LNCaP clone FGC (cell line): Measurements from ENCODE around the gene CLEC3B.

ENCODE experiments used
- DNase-seq: peaks from one replicate; pipeline ENCODE4 v3.0.0-alpha.2; 2011; ENCODE audit warnings: low read depth
- H3K4me3 ChIP-seq: 2 replicates; pipeline ENCODE4 v1.5.1; 2011; ENCODE audit warnings: mild to moderate bottlenecking, low read depth, low read length, control low read depth
- TF ChIP-seq, protein P1 (sequence below): IDR thresholded peaks from 2 replicates; pipeline ENCODE4 v1.5.1; 2012; ENCODE audit warnings: mild to moderate bottlenecking; ENCODE audit not compliant: control insufficient read depth, insufficient read depth; ENCODE audit errors: extremely low read depth

CLEC3B gene

GRCh38 chr3:45033791-45034190 lies 7.7 kb downstream of the CLEC3B start:
- TF ChIP-seq, protein P1, sequence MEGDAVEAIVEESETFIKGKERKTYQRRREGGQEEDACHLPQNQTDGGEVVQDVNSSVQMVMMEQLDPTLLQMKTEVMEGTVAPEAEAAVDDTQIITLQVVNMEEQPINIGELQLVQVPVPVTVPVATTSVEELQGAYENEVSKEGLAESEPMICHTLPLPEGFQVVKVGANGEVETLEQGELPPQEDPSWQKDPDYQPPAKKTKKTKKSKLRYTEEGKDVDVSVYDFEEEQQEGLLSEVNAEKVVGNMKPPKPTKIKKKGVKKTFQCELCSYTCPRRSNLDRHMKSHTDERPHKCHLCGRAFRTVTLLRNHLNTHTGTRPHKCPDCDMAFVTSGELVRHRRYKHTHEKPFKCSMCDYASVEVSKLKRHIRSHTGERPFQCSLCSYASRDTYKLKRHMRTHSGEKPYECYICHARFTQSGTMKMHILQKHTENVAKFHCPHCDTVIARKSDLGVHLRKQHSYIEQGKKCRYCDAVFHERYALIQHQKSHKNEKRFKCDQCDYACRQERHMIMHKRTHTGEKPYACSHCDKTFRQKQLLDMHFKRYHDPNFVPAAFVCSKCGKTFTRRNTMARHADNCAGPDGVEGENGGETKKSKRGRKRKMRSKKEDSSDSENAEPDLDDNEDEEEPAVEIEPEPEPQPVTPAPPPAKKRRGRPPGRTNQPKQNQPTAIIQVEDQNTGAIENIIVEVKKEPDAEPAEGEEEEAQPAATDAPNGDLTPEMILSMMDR = no peak
- no peak overlapping the region for H3K4me3 ChIP-seq
- no peak for DNase-seq

DNA sequence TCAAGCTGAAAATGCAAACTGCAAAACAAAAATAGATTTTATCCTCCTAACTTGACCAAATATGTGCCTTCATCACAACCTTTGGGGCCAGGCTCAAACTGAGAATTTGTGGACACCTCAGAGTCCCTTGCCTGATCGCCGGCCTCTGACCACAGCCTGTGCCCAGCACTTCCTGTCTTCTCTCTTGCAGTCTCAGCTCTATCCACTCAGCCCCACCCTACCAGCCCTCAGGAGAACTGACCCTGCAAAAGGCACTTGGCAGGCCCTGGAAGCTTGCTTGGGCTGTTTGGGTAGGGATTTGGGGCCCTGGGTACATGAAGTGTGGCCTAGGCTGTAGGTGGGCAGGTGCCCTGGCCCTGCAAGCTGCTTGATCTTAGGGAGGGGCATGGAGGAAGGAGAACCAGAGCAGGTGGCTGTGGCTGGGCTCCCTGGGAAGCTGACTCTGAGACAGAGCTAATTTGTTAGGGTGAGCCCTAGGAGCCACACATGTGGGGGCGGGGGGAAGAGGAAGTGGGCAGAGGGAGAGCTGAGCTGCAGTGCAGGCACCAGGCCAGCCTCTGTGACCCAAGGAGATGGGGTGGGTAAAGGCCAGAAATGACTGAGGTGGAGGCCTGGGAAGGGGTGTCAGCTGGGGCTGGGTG lies 8.6 kb downstream of the CLEC3B start:
- TF ChIP-seq, protein P1 = no peak
- no peak for DNase-seq
- no peak overlapping the region for H3K4me3 ChIP-seq

GRCh38 chr3:45035441-45036301 lies 9.6 kb downstream of the CLEC3B start:
- H3K4me3 ChIP-seq = no peak overlapping the region
- no peak for DNase-seq
- TF ChIP-seq, protein P1 = no peak

DNA sequence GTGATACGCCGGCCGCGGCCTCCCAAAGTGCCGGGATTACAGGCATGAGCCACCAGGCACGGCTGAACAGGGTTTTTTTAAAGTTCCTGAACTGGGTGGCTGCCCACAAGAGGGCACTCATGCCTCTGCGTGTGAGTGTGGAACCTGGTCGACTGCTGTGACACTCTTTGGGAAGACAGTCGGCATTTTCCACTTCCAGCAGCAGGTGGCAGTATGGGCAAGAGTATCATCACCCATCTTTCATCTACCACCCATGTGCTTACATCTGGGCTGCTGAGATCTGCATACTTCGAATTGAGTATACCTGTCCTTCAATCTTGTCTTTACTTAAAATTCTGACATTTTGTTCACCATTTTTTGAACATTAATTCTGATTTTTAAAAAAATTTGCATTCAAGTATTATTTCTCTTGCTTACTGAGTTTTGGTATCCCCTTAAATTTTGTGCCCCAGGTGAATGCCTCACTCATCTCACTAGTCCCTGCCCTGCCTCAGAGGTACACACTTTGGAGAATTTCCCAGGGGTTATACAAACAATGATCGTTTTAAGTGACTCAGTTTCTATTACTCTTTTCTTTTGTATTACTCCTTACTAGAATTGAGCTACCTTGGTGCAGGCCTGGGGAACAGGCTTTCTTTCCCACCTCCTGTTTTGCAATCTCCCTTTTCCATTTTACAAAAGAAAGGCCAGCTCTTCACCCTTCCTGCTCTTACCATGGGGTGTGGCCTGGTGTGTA lies 11.8 kb downstream of the CLEC3B start:
- TF ChIP-seq, protein P1 = peak; percentile 99
- DNase-seq = peak; percentile 90
- no peak overlapping the region for H3K4me3 ChIP-seq

- no peak overlapping the region for H3K4me3 ChIP-seq
- DNase-seq = no peak
- TF ChIP-seq, protein P1 = no peak
Measured at GRCh38 chr3:45041666-45042065, 15.6 kb downstream of the CLEC3B start.

DNA sequence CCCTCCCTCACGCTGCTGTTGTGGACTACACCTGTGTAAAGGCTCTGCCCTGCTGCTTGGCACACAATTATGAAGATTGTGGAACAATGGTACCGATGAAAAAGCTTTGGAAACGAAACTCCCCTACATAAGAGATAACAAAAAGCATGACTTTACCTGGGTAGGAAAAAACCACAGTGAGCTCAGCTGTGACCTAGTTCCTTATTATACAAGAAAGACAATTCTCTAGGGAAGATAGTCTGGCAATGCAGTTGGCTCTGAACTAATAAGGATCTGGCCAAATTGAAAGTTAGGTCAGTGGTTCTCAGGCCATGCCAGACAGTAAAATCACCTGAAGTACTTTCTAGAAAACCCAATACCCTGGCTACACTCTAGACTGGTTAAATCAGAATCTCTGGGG lies 16.1 kb downstream of the CLEC3B start:
- no peak for DNase-seq
- TF ChIP-seq, protein P1 = no peak
- no peak overlapping the region for H3K4me3 ChIP-seq
